GM21619 (cell line): ENCODE measurements around the gene PRSS56.
"Not testable (repeated sequence)": the region's sequence is repeated elsewhere in the genome, so short reads cannot be mapped to it uniquely, and the experiment has no call there.

Experiments used
- ATAC-seq: cut with Tn5 transposase; IDR thresholded peaks from one replicate; pipeline ENCODE4 v1.9.1; 2021; ENCODE audit not compliant: unreplicated experiment

Gene PRSS56

GRCh38 chr2:232524771-232525170, 4.6 kb downstream of the PRSS56 start:
- no peak for ATAC-seq

- ATAC-seq = no peak
Measured at GRCh38 chr2:232525199-232525598, 5.0 kb downstream of the PRSS56 start.

- ATAC-seq = no peak
Measured at GRCh38 chr2:232525791-232526371, 5.7 kb downstream of the PRSS56 start, which contains the start of gene CHRND. CHRND (plus strand) TSS chr2:232526160; CDS start chr2:232526216, 56 bp downstream.

GRCh38 chr2:232526372-232526941, 6.3 kb downstream of the PRSS56 start:
- ATAC-seq = no peak

GRCh38 chr2:232527905-232528470, 7.8 kb downstream of the PRSS56 start:
- ATAC-seq = no peak

- no peak for ATAC-seq
Measured at GRCh38 chr2:232528746-232529460, 8.7 kb downstream of the PRSS56 start.

GRCh38 chr2:232529806-232530547, 9.8 kb downstream of the PRSS56 start:
- ATAC-seq = no peak

GRCh38 chr2:232530626-232531260, 10.6 kb downstream of the PRSS56 start:
- no peak for ATAC-seq

GRCh38 chr2:232532419-232532818, 12.2 kb downstream of the PRSS56 start:
- no peak for ATAC-seq

GRCh38 chr2:232532821-232533220, 12.6 kb downstream of the PRSS56 start:
- ATAC-seq = not testable (repeated sequence)

GRCh38 chr2:232533944-232534710, 13.9 kb downstream of the PRSS56 start:
- ATAC-seq = no peak

- no peak for ATAC-seq
Measured at GRCh38 chr2:232534940-232535651, 14.9 kb downstream of the PRSS56 start.

- no peak for ATAC-seq
Measured at GRCh38 chr2:232535761-232536530, 15.8 kb downstream of the PRSS56 start.

- no peak for ATAC-seq
Measured at GRCh38 chr2:232537079-232537478, 16.9 kb downstream of the PRSS56 start.

GRCh38 chr2:232537499-232537898, 17.3 kb downstream of the PRSS56 start:
- no peak for ATAC-seq

- ATAC-seq = no peak
Measured at GRCh38 chr2:232538671-232539070, 18.5 kb downstream of the PRSS56 start.

- no peak for ATAC-seq
Measured at GRCh38 chr2:232539298-232540231, 19.4 kb downstream of the PRSS56 start, which contains the start of gene CHRNG. CHRNG (plus strand) TSS chr2:232539692; CDS start chr2:232539748, 56 bp downstream.
